IPS-18a (cell line): ENCODE measurements around the gene BIRC7.

ENCODE experiments used
- H3K27ac ChIP-seq: one replicate; pipeline ENCODE4 v1.5.1; 2013; ENCODE audit warnings: low read length
- H3K27me3 ChIP-seq: one replicate; pipeline ENCODE4 v1.6.1; 2013; ENCODE audit warnings: mild to moderate bottlenecking, low read length; ENCODE audit not compliant: control insufficient read depth, insufficient read depth
- H3K36me3 ChIP-seq: one replicate; pipeline ENCODE4 v1.6.1; 2013; ENCODE audit warnings: low read depth, low read length; ENCODE audit not compliant: control insufficient read depth
- H3K4me1 ChIP-seq: one replicate; pipeline ENCODE4 v1.6.1; 2013; ENCODE audit warnings: low read depth, low read length; ENCODE audit not compliant: control insufficient read depth
- H3K4me3 ChIP-seq: one replicate; pipeline ENCODE4 v1.5.1; 2013; ENCODE audit warnings: low read length
- H3K9ac ChIP-seq: one replicate; pipeline ENCODE4 v1.6.1; 2013; ENCODE audit warnings: mild to moderate bottlenecking, low read length, moderate library complexity
- H3K9me3 ChIP-seq: one replicate; pipeline ENCODE4 v1.6.1; 2013; ENCODE audit warnings: low read depth, low read length; ENCODE audit not compliant: control insufficient read depth

The BIRC7 gene

GRCh38 chr20:63232235-63233060, 3.3 kb upstream of the BIRC7 start:
- H3K27me3 ChIP-seq: peaks cover 15% of the 10 kb centered on the region
- H3K36me3 ChIP-seq: no peaks in the 10 kb centered on the region
- no peak overlapping the region for H3K9ac ChIP-seq
- H3K27ac ChIP-seq: no peak overlapping the region
- no peaks in the 10 kb centered on the region for H3K9me3 ChIP-seq
- H3K4me3 ChIP-seq: no peak overlapping the region
- peaks cover 26% of the 10 kb centered on the region for H3K4me1 ChIP-seq

GRCh38 chr20:63233061-63233344, 2.7 kb upstream of the BIRC7 start:
- Histone ChIP-seq H3K27me3 (peaks cover 15% of the 10 kb centered on the region), H3K36me3 (no peaks in the 10 kb centered on the region), H3K9ac (no peak overlapping the region), H3K4me3 (no peak overlapping the region), H3K9me3 (no peaks in the 10 kb centered on the region), H3K4me1 (peaks cover 26% of the 10 kb centered on the region), H3K27ac (no peak overlapping the region)

- peaks cover 15% of the 10 kb centered on the region for H3K27me3 ChIP-seq
- peaks cover 21% of the 10 kb centered on the region for H3K4me1 ChIP-seq
- H3K9ac ChIP-seq: no peak overlapping the region
- H3K36me3 ChIP-seq: no peaks in the 10 kb centered on the region
- H3K4me3 ChIP-seq: no peak overlapping the region
- no peaks in the 10 kb centered on the region for H3K9me3 ChIP-seq
- H3K27ac ChIP-seq: no peak overlapping the region
These were observed 1.8 kb upstream of the BIRC7 start for GRCh38 chr20:63233924-63234323.

GRCh38 chr20:63234693-63235398, 859 bp upstream of the BIRC7 start:
- no peaks in the 10 kb centered on the region for H3K9me3 ChIP-seq
- H3K36me3 ChIP-seq: no peaks in the 10 kb centered on the region
- H3K9ac ChIP-seq: no peak overlapping the region
- H3K4me3 ChIP-seq: peak overlapping the region; percentile 32
- no peak overlapping the region for H3K27ac ChIP-seq
- H3K4me1 ChIP-seq: peaks cover 13% of the 10 kb centered on the region
- peaks cover 8% of the 10 kb centered on the region for H3K27me3 ChIP-seq

GRCh38 chr20:63236116-63236837, 572 bp downstream of the BIRC7 start:
- Histone ChIP-seq H3K9ac (no peak overlapping the region), H3K27ac (no peak overlapping the region), H3K4me3 (no peak overlapping the region), H3K4me1 (peaks cover 4% of the 10 kb centered on the region), H3K27me3 (peaks cover 4% of the 10 kb centered on the region), H3K9me3 (no peaks in the 10 kb centered on the region), H3K36me3 (no peaks in the 10 kb centered on the region)

- no peak overlapping the region for H3K27ac ChIP-seq
- H3K4me3 ChIP-seq: no peak overlapping the region
- H3K4me1 ChIP-seq: peaks cover 4% of the 10 kb centered on the region
- H3K9me3 ChIP-seq: no peaks in the 10 kb centered on the region
- H3K27me3 ChIP-seq: no peaks in the 10 kb centered on the region
- no peaks in the 10 kb centered on the region for H3K36me3 ChIP-seq
- no peak overlapping the region for H3K9ac ChIP-seq
These were observed 2.3 kb downstream of the BIRC7 start for GRCh38 chr20:63238031-63238430.

GRCh38 chr20:63238514-63239125, 2.9 kb downstream of the BIRC7 start:
- Histone ChIP-seq H3K9ac (no peak overlapping the region), H3K9me3 (no peaks in the 10 kb centered on the region), H3K27me3 (no peaks in the 10 kb centered on the region), H3K4me1 (peaks cover 4% of the 10 kb centered on the region), H3K27ac (no peak overlapping the region), H3K4me3 (no peak overlapping the region), H3K36me3 (no peaks in the 10 kb centered on the region)

GRCh38 chr20:63239431-63239830, 3.7 kb downstream of the BIRC7 start:
- H3K27me3 ChIP-seq: no peaks in the 10 kb centered on the region
- H3K27ac ChIP-seq: no peak overlapping the region
- H3K4me1 ChIP-seq: peaks cover 2% of the 10 kb centered on the region
- no peak overlapping the region for H3K4me3 ChIP-seq
- H3K9ac ChIP-seq: no peak overlapping the region
- no peaks in the 10 kb centered on the region for H3K36me3 ChIP-seq
- no peaks in the 10 kb centered on the region for H3K9me3 ChIP-seq

GRCh38 chr20:63240004-63240403, 4.3 kb downstream of the BIRC7 start:
- no peak overlapping the region for H3K27ac ChIP-seq
- no peaks in the 10 kb centered on the region for H3K9me3 ChIP-seq
- no peak overlapping the region for H3K9ac ChIP-seq
- H3K27me3 ChIP-seq: no peaks in the 10 kb centered on the region
- H3K36me3 ChIP-seq: no peaks in the 10 kb centered on the region
- no peaks in the 10 kb centered on the region for H3K4me1 ChIP-seq
- no peak overlapping the region for H3K4me3 ChIP-seq

GRCh38 chr20:63241272-63241671, 5.6 kb downstream of the BIRC7 start:
- H3K9ac ChIP-seq: no peak overlapping the region
- H3K27me3 ChIP-seq: no peaks in the 10 kb centered on the region
- H3K4me3 ChIP-seq: no peak overlapping the region
- no peaks in the 10 kb centered on the region for H3K4me1 ChIP-seq
- no peak overlapping the region for H3K27ac ChIP-seq
- H3K36me3 ChIP-seq: no peaks in the 10 kb centered on the region
- no peaks in the 10 kb centered on the region for H3K9me3 ChIP-seq

- Histone ChIP-seq H3K4me1 (peaks cover 5% of the 10 kb centered on the region), H3K4me3 (no peak overlapping the region), H3K36me3 (no peaks in the 10 kb centered on the region), H3K9ac (no peak overlapping the region), H3K27ac (no peak overlapping the region), H3K27me3 (peaks cover 4% of the 10 kb centered on the region), H3K9me3 (no peaks in the 10 kb centered on the region)
These were observed 7.0 kb downstream of the BIRC7 start for GRCh38 chr20:63242736-63243135.
